Cardiac muscle cell (in vitro differentiated cells and primary cell): ENCODE data around the gene TMEM245. TPM values are rescaled to one million over a fixed set of nuclear protein-coding genes. Genes with fewer than 3 reads are reported as not detected.
"Not testable (repeated sequence)": the region's sequence is repeated elsewhere in the genome, so short reads cannot be mapped to it uniquely, and the experiment has no call there.

Experiments
- DNase-seq, 2 donors: peaks; one replicate each; pipeline versions ENCODE4 v3.0.0 to v3.0.0-alpha.2; 2010 to 2017; ENCODE audit warnings: low read depth in 1 of 2, low spot score in 1 of 2
- H3K27ac ChIP-seq: fragments of 200-600 bp; sonication (generic); 2 replicates; pipeline ENCODE4 v1.5.1; 2016
- H3K27me3 ChIP-seq: fragments of 200-600 bp; sonication (generic); 2 replicates; pipeline ENCODE4 v1.6.0; 2016; ENCODE audit warnings: control low read depth
- H3K36me3 ChIP-seq: fragments of 200-600 bp; sonication (generic); 2 replicates; pipeline ENCODE4 v1.5.1; 2016; ENCODE audit warnings: control low read depth
- H3K4me1 ChIP-seq: fragments of 200-600 bp; sonication (generic); 2 replicates; pipeline ENCODE4 v1.8.1; 2017; ENCODE audit warnings: low read depth, mild to moderate bottlenecking, mixed run types
- H3K4me3 ChIP-seq: fragments of 200-600 bp; sonication (generic); 2 replicates; pipeline ENCODE4 v1.5.1; 2016; ENCODE audit warnings: mild to moderate bottlenecking
- H3K9me3 ChIP-seq: fragments of 200-600 bp; sonication (generic); 2 replicates; pipeline ENCODE4 v1.5.1; 2017; ENCODE audit warnings: low read depth, mild to moderate bottlenecking, control low read depth
- CTCF ChIP-seq: IDR thresholded peaks from 2 replicates; pipeline ENCODE4 v1.5.1; 2012; ENCODE audit warnings: low read depth, mild to moderate bottlenecking, low read length
- polyA plus RNA-seq: library from polyadenylated mRNA; unstranded; fragments of >200 nt; fragmentation: Nextera tagmentation; extraction: Ambion mirVana; gene quantifications from 2 replicates; pipeline ENCODE4 v1.2.1, GENCODE V29; 2016
- total RNA-seq: library from RNA; depleted of rRNA; stranded (reverse); fragments of >200 nt; gene quantifications from 2 replicates; pipeline ENCODE4 v1.2.3, GENCODE V29; 2016

TMEM245 gene
- total and polyA plus RNA-seq, 2 experiments from 2014 or later, result 75.6 to 88.1 TPM

- H3K4me3 ChIP-seq, result no peak overlapping the region
- TF ChIP-seq CTCF, result no peak
- no peaks in the 10 kb centered on the region for H3K27me3 ChIP-seq
- no peak overlapping the region for H3K27ac ChIP-seq
- DNase-seq, result no peak
- H3K36me3 ChIP-seq, result peaks cover 14% of the 10 kb centered on the region
- peaks cover 22% of the 10 kb centered on the region for H3K4me1 ChIP-seq
- no peaks in the 10 kb centered on the region for H3K9me3 ChIP-seq
These were observed 147.6 kb downstream of the TMEM245 start for GRCh38 chr9:108972186-108972585.

- H3K9me3 ChIP-seq, H3K27me3 ChIP-seq, DNase-seq, H3K27ac ChIP-seq, H3K4me3 ChIP-seq: not testable (repeated sequence)
- Histone ChIP-seq H3K36me3 (peaks cover 14% of the 10 kb centered on the region), H3K4me1 (peaks cover 22% of the 10 kb centered on the region)
These were observed 148.4 kb downstream of the TMEM245 start for GRCh38 chr9:108971392-108971791.

- H3K27me3 ChIP-seq, result no peaks in the 10 kb centered on the region
- peaks cover 14% of the 10 kb centered on the region for H3K36me3 ChIP-seq
- no peaks in the 10 kb centered on the region for H3K9me3 ChIP-seq
- H3K4me3 ChIP-seq, result no peak overlapping the region
- no peak for TF ChIP-seq CTCF
- H3K27ac ChIP-seq, result no peak overlapping the region
- H3K4me1 ChIP-seq, result peaks cover 14% of the 10 kb centered on the region
- no peak for DNase-seq
These were observed 151.8 kb downstream of the TMEM245 start for GRCh38 chr9:108967916-108968315.

Other genes starting within 250 kb of the TMEM245 start
- gene ELP1, start 185.8 kb downstream of the TMEM245 start, total RNA-seq, result 31.7 and 42.6 TPM in 2 replicates
- 25.0 and 25.7 TPM in 2 replicates for gene ELP1, start 185.8 kb downstream of the TMEM245 start, polyA plus RNA-seq
- 7.6 and 9.3 TPM in 2 replicates for gene ABITRAM, start 185.5 kb downstream of the TMEM245 start, total RNA-seq
- gene ABITRAM, start 185.5 kb downstream of the TMEM245 start, polyA plus RNA-seq, result 20.4 and 30.1 TPM in 2 replicates
- gene CTNNAL1, start 106.4 kb downstream of the TMEM245 start, total RNA-seq, result 55.7 and 64.7 TPM in 2 replicates
- gene CTNNAL1, start 106.4 kb downstream of the TMEM245 start, polyA plus RNA-seq, result 102 and 115 TPM in 2 replicates
- gene FRRS1L, start 47.3 kb upstream of the TMEM245 start, total RNA-seq, result 0.07 and 0.30 TPM in 2 replicates
- 0.38 and 0.65 TPM in 2 replicates for gene FRRS1L, start 47.3 kb upstream of the TMEM245 start, polyA plus RNA-seq
- 2.0 and 2.1 TPM in 2 replicates for gene EPB41L4B, start 201.1 kb upstream of the TMEM245 start, total RNA-seq
- 2.1 and 4.7 TPM in 2 replicates for gene EPB41L4B, start 201.1 kb upstream of the TMEM245 start, polyA plus RNA-seq